KBM-7 (cell line): ENCODE data around the gene PROX2.

Experiments used
- DNase-seq: peaks from one replicate; pipeline ENCODE4 v3.0.0-alpha.2; 2015
- in situ Hi-C: fragments of 300-500 bp; cut with MboI; formaldehyde crosslinking; loops from 2 replicates; pipeline ENCODE4 v1.14.3; 2020; ENCODE audit warnings: low sequenced_read_pairs, low pct_unique_long_range_greater_than_20kb, mixed read lengths

Gene PROX2

GRCh38 chr14:74911704-74912103 is 35.8 kb upstream of the PROX2 start:
- DNase-seq: no peak

GRCh38 chr14:74911221-74911620 is 35.3 kb upstream of the PROX2 start:
- no peak for DNase-seq
- in situ Hi-C loops: loop anchor here (25.0 kb wide), 1 partner anchor 176 kb away; no protein-coding TSS in a partner anchor

More at GRCh38 chr14:74911704-74912103, 35.8 kb upstream of the PROX2 start:
- in situ Hi-C loops: loop anchor here (25.0 kb wide), 1 partner anchor 176 kb away; no protein-coding TSS in a partner anchor

GRCh38 chr14:74910556-74910955 is 34.6 kb upstream of the PROX2 start:
- DNase-seq: no peak
- in situ Hi-C loops: loop anchor here (25.0 kb wide), 1 partner anchor 177 kb away; no protein-coding TSS in a partner anchor

- no peak for DNase-seq
- in situ Hi-C loops: loop anchor here (25.0 kb wide), 1 partner anchor 177 kb away; no protein-coding TSS in a partner anchor
Observed at GRCh38 chr14:74909911-74910310, 34.0 kb upstream of the PROX2 start.

GRCh38 chr14:74909501-74909900 is 33.6 kb upstream of the PROX2 start:
- no peak for DNase-seq
- in situ Hi-C loops: loop anchor here (25.0 kb wide), 1 partner anchor 178 kb away; no protein-coding TSS in a partner anchor

- DNase-seq: no peak
- in situ Hi-C loops: loop anchor here (25.0 kb wide), 1 partner anchor 178 kb away; no protein-coding TSS in a partner anchor
Observed at GRCh38 chr14:74908861-74909341, 33.0 kb upstream of the PROX2 start.

GRCh38 chr14:74907744-74908143 is 31.8 kb upstream of the PROX2 start:
- no peak for DNase-seq
- in situ Hi-C loops: loop anchor here (25.0 kb wide), 1 partner anchor 180 kb away; no protein-coding TSS in a partner anchor

GRCh38 chr14:74906925-74907521 is 31.1 kb upstream of the PROX2 start:
- in situ Hi-C loops: loop anchor here (25.0 kb wide), 1 partner anchor 180 kb away; no protein-coding TSS in a partner anchor

GRCh38 chr14:74905595-74906142 is 29.7 kb upstream of the PROX2 start:
- in situ Hi-C loops: loop anchor here (25.0 kb wide), 1 partner anchor 182 kb away; no protein-coding TSS in a partner anchor
- peak; percentile 64 for DNase-seq

More at GRCh38 chr14:74906925-74907521, 31.1 kb upstream of the PROX2 start:
- no peak for DNase-seq

GRCh38 chr14:74904635-74905503 is 28.9 kb upstream of the PROX2 start:
- no peak for DNase-seq
- in situ Hi-C loops: loop anchor here (25.0 kb wide), 1 partner anchor 182 kb away; no protein-coding TSS in a partner anchor

- in situ Hi-C loops: loop anchor here (25.0 kb wide), 1 partner anchor 184 kb away; no protein-coding TSS in a partner anchor
- DNase-seq: no peak
Observed at GRCh38 chr14:74902941-74903705, 27.2 kb upstream of the PROX2 start.

GRCh38 chr14:74898694-74899093 is 22.7 kb upstream of the PROX2 start:
- DNase-seq: no peak
- in situ Hi-C loops: no loop called here

GRCh38 chr14:74898083-74898482 is 22.1 kb upstream of the PROX2 start:
- in situ Hi-C loops: no loop called here
- no peak for DNase-seq

GRCh38 chr14:74897642-74898041 is 21.7 kb upstream of the PROX2 start:
- DNase-seq: no peak
- in situ Hi-C loops: no loop called here

- DNase-seq: no peak
- in situ Hi-C loops: no loop called here
Observed at GRCh38 chr14:74896400-74896799, 20.5 kb upstream of the PROX2 start.

- in situ Hi-C loops: no loop called here
- DNase-seq: peak; percentile 40
Observed at GRCh38 chr14:74893614-74894091, 17.7 kb upstream of the PROX2 start.

GRCh38 chr14:74892745-74893144 is 16.8 kb upstream of the PROX2 start:
- DNase-seq: no peak
- in situ Hi-C loops: no loop called here

- DNase-seq: no peak
- in situ Hi-C loops: no loop called here
Observed at GRCh38 chr14:74891870-74892269, 15.9 kb upstream of the PROX2 start.
